H1 (cell line): Measurements from ENCODE around the gene ILKAP. TPM values are rescaled to one million over a fixed set of nuclear protein-coding genes. Genes with fewer than 3 reads are reported as not detected.

Experiments used
- HDAC2 ChIP-seq, 2 experiments: fragments of 300-600 bp in 1 of 2; sonication (generic) in 1 of 2; IDR thresholded peaks; 2 replicates each; pipeline ENCODE4 v1.6.1; 2011 to 2012; ENCODE audit warnings: low read depth in 2 of 2, low read length in 2 of 2, mild to moderate bottlenecking in 2 of 2, moderate library complexity in 2 of 2, borderline replicate concordance in 1 of 2, inconsistent platforms in 1 of 2
- SUZ12 ChIP-seq: fragments of 200-600 bp; sonication (generic); IDR thresholded peaks from 2 replicates; pipeline ENCODE4 v1.6.1; 2012; ENCODE audit warnings: mild to moderate bottlenecking, inconsistent platforms, low read length, moderate library complexity, mixed read lengths
- polyA plus RNA-seq, 7 experiments: library from polyadenylated mRNA; depleted of rRNA in 3 of 7; stranded (reverse) in 5 of 7; unstranded in 2 of 7; fragments of >200 nt in 5 of 7; fragments of 200-250 nt in 2 of 7; gene quantifications; 1 replicate in 5 of 7; 2 replicates in 1 of 7; 4 replicates in 1 of 7; pipeline versions ENCODE4 v1.2.1 to v1.2.3, GENCODE V29; 2011 to 2013; ENCODE audit warnings: missing spikeins in 2 of 7, mixed read lengths in 2 of 7
- total RNA-seq: library from RNA; stranded (reverse); fragmentation: NEBNext Ultra II Directional; extraction: Animal tissue kit (Norgen Biotek cat#: 25700); gene quantifications from 2 replicates; pipeline ENCODE4 v1.2.1, GENCODE V29; 2021

ILKAP gene
- total and polyA plus RNA-seq, 2 of the 8 experiments (the other 6 are each of a cell fraction or from before 2014, with no cell fraction given) = 23.5 to 33.8 TPM

DNA sequence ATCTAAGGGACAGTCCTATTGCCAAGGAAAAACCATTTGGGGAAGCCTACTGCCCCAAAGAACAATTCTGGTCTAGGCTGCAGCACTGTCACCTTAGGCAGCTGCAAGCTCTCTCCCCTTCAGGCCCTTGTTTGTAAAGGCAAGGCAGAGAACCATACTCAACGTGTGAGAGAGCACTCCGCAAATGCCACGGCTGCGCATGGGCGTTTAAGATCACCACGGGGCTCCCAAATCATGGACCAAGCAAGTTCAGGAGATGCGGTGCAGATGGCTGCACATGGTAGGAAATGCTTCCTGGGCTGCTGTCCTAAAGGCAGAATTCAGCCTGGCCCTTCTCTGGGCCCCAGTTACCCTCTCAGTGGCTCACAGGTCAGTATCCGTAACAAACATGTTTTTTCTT is 29.2 kb downstream of the ILKAP start (continued):
- TF ChIP-seq HDAC2 (IDR thresholded peaks at IDR 0.05; ENCODE audit: borderline replicate concordance in 1 of 2, low read depth in 2 of 2, low read length in 2 of 2) (no peak), SUZ12 (no peak)
